Measurements from ENCODE around the gene ANK2.

Gene ANK2

DNA sequence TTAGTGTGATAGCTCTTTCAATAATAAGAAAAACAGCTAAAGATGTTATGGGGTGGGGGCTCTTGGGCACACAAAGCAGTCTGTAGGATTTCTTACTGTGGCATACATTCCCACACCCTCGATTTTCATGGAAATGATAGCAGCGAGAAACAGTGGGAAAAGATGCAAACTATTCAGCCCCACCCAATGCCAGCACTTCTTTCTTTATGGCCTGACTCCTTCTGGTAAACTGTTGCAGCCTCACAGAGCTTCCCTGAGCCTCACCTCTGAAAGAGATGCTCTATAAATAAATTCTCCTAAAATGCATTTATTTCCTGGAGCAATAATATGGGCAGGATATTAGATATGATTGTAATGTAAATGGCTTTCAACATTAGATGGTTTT is 910 bp downstream of the ANK2 start:
- peaks cover 12% of the 10 kb centered on the region for H3K4me1 ChIP-seq
- no peaks in the 10 kb centered on the region for H3K36me3 ChIP-seq
- no peaks in the 10 kb centered on the region for H3K9me3 ChIP-seq
- TF ChIP-seq Cebpa-rat (IDR thresholded peaks at IDR 0.05), result no peak
- no peak overlapping the region for H3K4me2 ChIP-seq
- no peaks in the 10 kb centered on the region for H4K20me1 ChIP-seq
- H3K4me3 ChIP-seq, result no peak overlapping the region
- no peak overlapping the region for H3K9ac ChIP-seq
- H3K27me3 ChIP-seq, result no peaks in the 10 kb centered on the region
- H3K27ac ChIP-seq, result no peak overlapping the region

DNA sequence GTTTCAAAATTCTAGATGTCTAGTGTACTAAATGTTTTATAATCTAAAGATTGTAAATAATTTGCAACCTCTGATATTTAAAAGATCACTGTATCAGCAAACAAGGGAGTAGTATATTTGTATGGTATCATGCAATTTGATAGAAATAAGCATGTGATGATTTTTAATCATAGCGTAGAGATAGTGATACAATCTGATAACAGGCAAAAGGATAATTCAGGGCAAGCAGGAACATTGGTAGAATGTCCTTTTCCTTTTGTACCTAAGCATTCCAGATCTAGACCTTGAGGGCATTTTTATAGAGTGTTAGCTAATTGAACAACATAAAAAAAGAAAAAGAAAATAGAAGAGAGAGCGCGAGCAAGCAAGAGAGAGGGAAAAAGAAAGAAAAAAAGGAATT is 1.4 kb downstream of the ANK2 start:
- no peak overlapping the region for H3K4me2 ChIP-seq
- H3K36me3 ChIP-seq, result no peaks in the 10 kb centered on the region
- H4K20me1 ChIP-seq, result no peaks in the 10 kb centered on the region
- no peaks in the 10 kb centered on the region for H3K9me3 ChIP-seq
- TF ChIP-seq Cebpa-rat (IDR thresholded peaks at IDR 0.05), result no peak
- no peak overlapping the region for H3K27ac ChIP-seq
- H3K4me1 ChIP-seq, result peaks cover 12% of the 10 kb centered on the region
- no peaks in the 10 kb centered on the region for H3K27me3 ChIP-seq
- H3K4me3 ChIP-seq, result no peak overlapping the region
- no peak overlapping the region for H3K9ac ChIP-seq

DNA sequence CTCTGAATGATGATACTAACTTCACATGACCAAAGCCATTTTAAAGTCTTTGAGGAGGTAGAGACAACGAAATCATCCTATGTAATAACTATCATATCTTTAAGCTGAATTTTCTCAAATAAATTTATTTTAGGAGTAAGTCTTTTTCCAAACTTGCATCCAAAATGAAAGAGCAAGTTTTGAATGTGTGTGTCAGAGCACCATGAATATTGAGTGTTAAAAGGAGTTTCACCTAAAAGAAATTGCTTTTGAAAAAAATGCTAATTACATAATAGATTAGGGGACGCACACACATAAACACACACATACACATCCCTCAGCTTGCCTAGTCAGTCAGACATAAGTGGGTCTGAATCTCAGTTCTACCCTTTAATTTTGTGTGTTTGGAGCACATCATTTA is 1.9 kb downstream of the ANK2 start:
- H3K27ac ChIP-seq, result no peak overlapping the region
- no peaks in the 10 kb centered on the region for H4K20me1 ChIP-seq
- no peak overlapping the region for H3K9ac ChIP-seq
- H3K4me1 ChIP-seq, result peaks cover 12% of the 10 kb centered on the region
- no peak overlapping the region for H3K4me2 ChIP-seq
- no peaks in the 10 kb centered on the region for H3K27me3 ChIP-seq
- H3K9me3 ChIP-seq, result no peaks in the 10 kb centered on the region
- H3K36me3 ChIP-seq, result no peaks in the 10 kb centered on the region
- TF ChIP-seq Cebpa-rat (IDR thresholded peaks at IDR 0.05), result no peak
- no peak overlapping the region for H3K4me3 ChIP-seq

DNA sequence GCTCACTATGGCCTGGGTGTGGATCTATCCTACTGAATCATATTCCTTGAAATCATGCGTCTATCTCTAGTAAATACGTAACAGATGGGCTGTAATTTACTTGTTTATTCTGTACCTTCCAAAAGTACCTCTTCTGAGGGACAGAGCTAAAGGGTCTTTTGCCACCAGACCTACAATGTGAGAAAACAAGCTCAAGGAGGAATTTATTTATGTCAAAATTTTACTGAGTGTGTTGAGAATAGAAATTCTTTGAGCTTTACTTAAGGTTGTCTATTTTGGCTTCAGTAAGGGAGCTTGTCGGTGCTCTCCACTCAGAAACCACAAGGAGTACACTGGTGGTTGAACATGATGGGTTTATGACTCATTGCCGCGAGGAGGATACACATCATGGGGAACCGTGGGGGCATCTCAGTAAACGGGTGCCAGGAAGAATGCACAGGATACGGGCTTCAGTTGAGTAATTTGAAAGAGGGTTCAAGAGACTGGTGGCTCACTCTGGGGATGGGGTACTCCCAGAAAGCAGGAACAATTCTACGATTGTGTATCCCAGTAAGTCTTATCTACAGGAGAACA is 3.0 kb downstream of the ANK2 start:
- H3K27me3 ChIP-seq, result no peaks in the 10 kb centered on the region
- no peak overlapping the region for H3K4me3 ChIP-seq
- H3K36me3 ChIP-seq, result no peaks in the 10 kb centered on the region
- H3K4me1 ChIP-seq, result peaks cover 12% of the 10 kb centered on the region
- no peaks in the 10 kb centered on the region for H3K9me3 ChIP-seq
- peak overlapping the region; percentile 33 for H3K4me2 ChIP-seq
- TF ChIP-seq Cebpa-rat (IDR thresholded peaks at IDR 0.05), result no peak
- H4K20me1 ChIP-seq, result no peaks in the 10 kb centered on the region
- H3K27ac ChIP-seq, result no peak overlapping the region
- H3K9ac ChIP-seq, result no peak overlapping the region

DNA sequence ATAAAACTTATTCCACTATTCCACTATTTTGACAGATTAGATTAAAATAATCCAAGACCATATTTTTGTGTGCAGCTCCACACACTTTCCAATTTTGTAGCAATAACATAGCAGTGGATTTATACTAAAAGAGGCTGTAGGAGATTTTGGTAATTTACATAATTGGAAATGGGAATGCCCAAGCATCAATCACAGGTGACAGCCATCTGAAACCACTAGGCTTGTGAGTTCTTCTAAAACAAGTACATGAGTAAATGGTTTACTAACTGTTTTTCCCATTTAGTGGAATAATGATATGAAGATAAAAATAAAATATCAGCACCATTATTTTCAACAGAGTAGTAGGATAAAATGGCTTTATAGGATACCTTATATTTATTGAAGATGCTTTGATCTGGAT is 4.4 kb downstream of the ANK2 start:
- Histone ChIP-seq H3K4me2 (no peak overlapping the region), H4K20me1 (no peaks in the 10 kb centered on the region), H3K4me1 (peaks cover 12% of the 10 kb centered on the region), H3K27me3 (no peaks in the 10 kb centered on the region), H3K9me3 (no peaks in the 10 kb centered on the region), H3K4me3 (no peak overlapping the region), H3K27ac (no peak overlapping the region), H3K9ac (no peak overlapping the region), H3K36me3 (no peaks in the 10 kb centered on the region)
- TF ChIP-seq Cebpa-rat (IDR thresholded peaks at IDR 0.05), result no peak

DNA sequence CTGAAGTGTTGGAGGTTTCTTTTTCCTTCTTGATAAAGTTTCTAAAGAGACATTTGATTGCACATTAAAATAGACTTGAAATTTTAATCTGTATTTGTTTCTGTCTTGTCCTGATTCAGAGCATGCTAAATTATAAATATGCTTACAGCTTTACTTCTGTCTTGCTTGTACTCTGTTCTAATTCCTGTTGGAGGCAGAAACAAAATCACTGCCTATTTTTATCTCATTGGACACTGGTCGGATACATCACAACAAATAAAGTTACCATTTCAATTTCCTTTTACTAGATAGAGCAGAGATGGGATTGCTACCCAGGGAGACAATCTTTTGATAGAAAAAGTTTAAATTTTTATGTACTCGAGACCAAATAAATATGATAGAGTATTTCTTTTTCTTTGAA is 6.9 kb downstream of the ANK2 start:
- H3K27ac ChIP-seq, result no peak overlapping the region
- H3K9ac ChIP-seq, result no peak overlapping the region
- H3K27me3 ChIP-seq, result no peaks in the 10 kb centered on the region
- TF ChIP-seq Cebpa-rat (IDR thresholded peaks at IDR 0.05), result no peak
- H3K4me1 ChIP-seq, result peaks cover 12% of the 10 kb centered on the region
- no peaks in the 10 kb centered on the region for H3K36me3 ChIP-seq
- no peak overlapping the region for H3K4me2 ChIP-seq
- H3K4me3 ChIP-seq, result no peak overlapping the region
- no peaks in the 10 kb centered on the region for H3K9me3 ChIP-seq
- H4K20me1 ChIP-seq, result no peaks in the 10 kb centered on the region

DNA sequence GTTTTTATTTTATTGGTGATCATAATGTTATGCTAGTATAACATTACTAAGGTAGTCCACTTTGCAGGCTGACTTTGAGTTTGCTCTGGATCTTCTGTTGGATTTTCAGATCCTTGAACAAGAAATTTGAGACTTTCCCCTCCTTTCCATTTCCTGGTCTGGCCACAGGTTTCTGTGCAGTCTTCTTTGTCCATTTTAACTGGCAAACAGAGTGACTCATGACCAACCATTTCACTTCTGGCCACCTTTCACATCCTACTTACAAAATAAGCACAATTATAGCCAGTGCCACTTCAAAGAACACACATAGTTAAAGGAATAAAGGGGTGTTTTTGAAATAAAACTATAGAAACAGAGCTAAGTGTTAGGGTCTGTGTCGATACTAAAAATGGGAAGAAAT is 8.4 kb downstream of the ANK2 start:
- Histone ChIP-seq H3K4me3 (no peak overlapping the region), H3K4me2 (no peak overlapping the region), H3K36me3 (no peaks in the 10 kb centered on the region), H4K20me1 (no peaks in the 10 kb centered on the region), H3K9me3 (no peaks in the 10 kb centered on the region), H3K4me1 (peaks cover 3% of the 10 kb centered on the region; the same call in 1 of the 2 replicates), H3K27ac (no peak overlapping the region), H3K27me3 (no peaks in the 10 kb centered on the region), H3K9ac (no peak overlapping the region)
- TF ChIP-seq Cebpa-rat (IDR thresholded peaks at IDR 0.05), result no peak

DNA sequence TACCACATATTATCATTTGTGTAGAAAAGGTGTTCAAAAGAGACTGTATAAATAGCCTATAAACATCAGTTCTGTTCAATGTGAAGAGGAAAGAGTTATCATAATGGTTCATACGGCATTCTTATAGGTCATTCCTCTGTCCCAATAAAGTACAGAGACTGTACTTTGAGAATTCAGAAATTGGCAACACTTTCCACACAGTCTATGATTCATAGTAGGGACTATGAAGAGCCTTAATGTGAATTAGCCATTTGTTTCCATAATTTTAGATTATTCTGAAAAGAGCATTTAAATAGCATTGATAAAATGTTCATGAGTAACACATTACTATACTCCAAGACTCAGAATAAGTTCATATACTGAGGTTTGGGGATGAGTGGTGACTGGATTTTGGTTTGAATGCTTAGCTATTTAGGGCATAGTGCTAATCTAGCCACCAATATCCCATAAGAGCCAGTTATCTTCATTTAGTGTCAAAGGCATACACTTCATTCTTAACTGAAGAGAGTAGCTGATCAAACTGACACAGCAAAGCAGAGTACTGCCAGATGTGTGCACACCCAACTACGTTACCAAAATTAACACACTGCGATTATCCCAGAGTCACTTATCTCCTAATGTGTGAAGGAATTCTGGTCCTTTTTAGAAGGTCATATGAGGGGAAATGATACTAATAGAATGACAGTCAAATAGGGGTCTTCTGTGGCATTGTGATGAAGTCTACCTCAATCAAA is 10.2 kb downstream of the ANK2 start:
- Histone ChIP-seq H3K4me2 (no peak overlapping the region), H3K9me3 (no peaks in the 10 kb centered on the region), H3K27me3 (no peaks in the 10 kb centered on the region), H3K36me3 (no peaks in the 10 kb centered on the region), H3K4me1 (no peaks in the 10 kb centered on the region), H3K9ac (no peak overlapping the region), H4K20me1 (no peaks in the 10 kb centered on the region), H3K4me3 (no peak overlapping the region), H3K27ac (no peak overlapping the region)
- no peak for TF ChIP-seq Cebpa-rat (IDR thresholded peaks at IDR 0.05)

DNA sequence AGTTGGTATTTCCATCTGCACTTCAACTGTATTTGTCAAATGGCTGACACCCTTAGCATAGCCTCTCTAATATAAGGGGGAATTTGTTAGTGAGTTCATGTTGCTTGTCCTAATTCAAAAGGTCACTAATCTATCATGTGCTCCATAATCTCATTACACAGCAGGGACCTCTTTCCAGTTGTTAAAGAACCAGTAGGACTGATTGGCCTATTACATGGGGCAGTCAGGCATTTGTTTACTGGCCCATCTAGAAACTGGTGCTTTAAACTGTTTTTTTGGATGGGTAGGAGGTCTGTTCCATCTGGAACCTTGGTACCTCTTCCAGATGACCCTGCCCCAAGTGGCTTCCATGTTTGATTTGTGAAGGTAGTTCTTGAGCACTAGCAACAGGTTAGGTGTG is 11.4 kb downstream of the ANK2 start:
- TF ChIP-seq Cebpa-rat (IDR thresholded peaks at IDR 0.05), result no peak

DNA sequence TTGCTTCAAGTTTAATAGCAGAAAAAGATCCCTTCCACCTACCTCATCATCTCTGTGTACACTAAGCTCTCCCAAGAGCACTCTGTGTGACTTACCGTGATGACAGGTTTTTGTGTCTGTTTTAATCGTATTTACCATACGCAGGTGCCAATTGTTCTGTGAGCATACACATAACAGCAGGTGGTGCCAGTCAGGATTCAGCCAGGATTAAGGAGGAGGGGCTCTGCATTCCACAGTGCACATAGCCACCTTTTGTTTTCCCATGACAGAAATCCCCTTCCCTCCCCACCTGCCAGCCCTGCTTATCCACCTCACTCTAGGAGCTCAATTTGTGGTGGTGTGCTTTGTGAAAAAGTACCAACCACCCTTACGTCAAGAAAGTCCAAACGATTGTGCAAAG is 14.8 kb downstream of the ANK2 start:
- Histone ChIP-seq H3K4me2 (no peak overlapping the region), H3K36me3 (no peaks in the 10 kb centered on the region), H3K9ac (no peak overlapping the region)

More for the DNA sequence above, 11.4 kb downstream of the ANK2 start:
- Histone ChIP-seq H3K9ac (no peak overlapping the region), H3K4me3 (no peak overlapping the region), H3K36me3 (no peaks in the 10 kb centered on the region), H3K9me3 (no peaks in the 10 kb centered on the region), H3K4me1 (no peaks in the 10 kb centered on the region), H3K27ac (no peak overlapping the region), H3K27me3 (no peaks in the 10 kb centered on the region), H4K20me1 (no peaks in the 10 kb centered on the region), H3K4me2 (no peak overlapping the region)

More for the DNA sequence above, 14.8 kb downstream of the ANK2 start:
- Histone ChIP-seq H3K4me1 (no peaks in the 10 kb centered on the region), H4K20me1 (no peaks in the 10 kb centered on the region), H3K9me3 (no peaks in the 10 kb centered on the region), H3K27ac (no peak overlapping the region), H3K4me3 (no peak overlapping the region), H3K27me3 (no peaks in the 10 kb centered on the region)
- TF ChIP-seq Cebpa-rat (IDR thresholded peaks at IDR 0.05), result no peak

Measured in BLaER1 (cell line).